H1 (cell line): ENCODE results near the gene NPS. TPM values are rescaled to one million over a fixed set of nuclear protein-coding genes. Genes with fewer than 3 reads are reported as not detected.

Experiments
- CHD7 ChIP-seq: fragments of 300-600 bp; sonication (generic); IDR thresholded peaks from 2 replicates; pipeline ENCODE4 v1.7.1; 2012; ENCODE audit warnings: low read length, moderate library complexity, mild to moderate bottlenecking, inconsistent platforms; ENCODE audit not compliant: insufficient replicate concordance
- CREB1 ChIP-seq: IDR thresholded peaks from 2 replicates; pipeline ENCODE4 v1.6.1; 2012; ENCODE audit warnings: inconsistent platforms
- SP4 ChIP-seq: IDR thresholded peaks from 2 replicates; pipeline ENCODE4 v1.6.1; 2012; ENCODE audit warnings: low read length, inconsistent platforms
- polyA plus RNA-seq, 7 experiments: library from polyadenylated mRNA; depleted of rRNA in 3 of 7; stranded (reverse) in 5 of 7; unstranded in 2 of 7; fragments of >200 nt in 5 of 7; fragments of 200-250 nt in 2 of 7; gene quantifications; 1 replicate in 5 of 7; 2 replicates in 1 of 7; 4 replicates in 1 of 7; pipeline versions ENCODE4 v1.2.1 to v1.2.3, GENCODE V29; 2011 to 2013; ENCODE audit warnings: missing spikeins in 2 of 7, mixed read lengths in 2 of 7
- total RNA-seq: library from RNA; stranded (reverse); fragmentation: NEBNext Ultra II Directional; extraction: Animal tissue kit (Norgen Biotek cat#: 25700); gene quantifications from 2 replicates; pipeline ENCODE4 v1.2.1, GENCODE V29; 2021

The NPS gene
- total and polyA plus RNA-seq, 2 of the 8 experiments (the other 6 are each of a cell fraction or from before 2014, with no cell fraction given), result not detected

- TF ChIP-seq CHD7 (no peak), CREB1 (no peak), SP4 (no peak)
Measured at GRCh38 chr10:127579640-127580039, 30.5 kb downstream of the NPS start (continued).
